KMS-11 (cell line): ENCODE data around the gene SND1.

Experiments used
- H2AFZ ChIP-seq: fragments of 200-600 bp; sonication (generic); 2 replicates; pipeline ENCODE4 v1.6.1; 2016; ENCODE audit warnings: antibody characterized with exemption, mixed run types, low read depth
- H3K27ac ChIP-seq: fragments of 200-600 bp; sonication (generic); 2 replicates; pipeline ENCODE4 v1.6.1; 2016; ENCODE audit warnings: mild to moderate bottlenecking, mixed run types
- H3K27me3 ChIP-seq: fragments of 200-600 bp; sonication (generic); 2 replicates; pipeline ENCODE4 v1.6.1; 2017; ENCODE audit warnings: mild to moderate bottlenecking, low read depth, mixed run types, moderate library complexity; ENCODE audit not compliant: insufficient read depth
- H3K36me3 ChIP-seq: fragments of 200-600 bp; sonication (generic); 2 replicates; pipeline ENCODE4 v1.6.1; 2017; ENCODE audit warnings: mild to moderate bottlenecking, mixed run types; ENCODE audit not compliant: insufficient read depth
- H3K4me1 ChIP-seq: fragments of 200-600 bp; sonication (generic); 2 replicates; pipeline ENCODE4 v1.6.1; 2016; ENCODE audit warnings: mild to moderate bottlenecking, low read depth, mixed run types; ENCODE audit not compliant: poor library complexity, severe bottlenecking
- H3K4me2 ChIP-seq: fragments of 200-600 bp; sonication (generic); 2 replicates; pipeline ENCODE4 v1.7.0; 2016; ENCODE audit warnings: mild to moderate bottlenecking, mixed run types
- H3K4me3 ChIP-seq: fragments of 200-600 bp; sonication (generic); IDR thresholded peaks from 2 replicates; pipeline ENCODE4 v1.6.1; 2017; ENCODE audit warnings: low read depth, low read length, mixed read lengths; ENCODE audit not compliant: insufficient read depth
- H3K79me2 ChIP-seq: fragments of 200-600 bp; sonication (generic); 2 replicates; pipeline ENCODE4 v1.6.1; 2016; ENCODE audit warnings: low read depth, mixed run types; ENCODE audit not compliant: insufficient read depth
- H3K9ac ChIP-seq: fragments of 200-600 bp; sonication (generic); 2 replicates; pipeline ENCODE4 v1.6.1; 2016; ENCODE audit warnings: mild to moderate bottlenecking, mixed run types
- H4K20me1 ChIP-seq: fragments of 200-600 bp; sonication (generic); 2 replicates; pipeline ENCODE4 v1.6.1; 2016; ENCODE audit warnings: mild to moderate bottlenecking, mixed run types; ENCODE audit not compliant: insufficient read depth
- CTCF ChIP-seq: fragments of 200-600 bp; sonication (generic); conservative IDR thresholded peaks from 2 replicates; pipeline ENCODE4 v1.6.1; 2017; ENCODE audit warnings: low read depth, mild to moderate bottlenecking, antibody characterized with exemption, low read length, moderate library complexity, mixed read lengths

Gene SND1

GRCh38 chr7:127863082-127863481 lies 211.1 kb downstream of the SND1 start:
- Histone ChIP-seq H3K27ac (no peak overlapping the region), H3K4me3 (no peak overlapping the region), H3K4me2 (no peak overlapping the region), H3K9ac (no peak overlapping the region), H3K27me3 (no peaks in the 10 kb centered on the region), H4K20me1 (peaks cover 15% of the 10 kb centered on the region; the same call in 1 of the 2 replicates), H3K4me1 (peaks cover 46% of the 10 kb centered on the region), H2AFZ (no peak overlapping the region), H3K79me2 (peaks cover 12% of the 10 kb centered on the region; the same call in 1 of the 2 replicates), H3K36me3 (no peaks in the 10 kb centered on the region)
- TF ChIP-seq CTCF: no peak

GRCh38 chr7:127865466-127865865 lies 213.5 kb downstream of the SND1 start:
- H3K9ac ChIP-seq: no peak overlapping the region
- peaks cover 12% of the 10 kb centered on the region; the same call in 1 of the 2 replicates for H3K79me2 ChIP-seq
- H3K36me3 ChIP-seq: no peaks in the 10 kb centered on the region
- H3K27me3 ChIP-seq: no peaks in the 10 kb centered on the region
- H4K20me1 ChIP-seq: 0 out of 2 replicates have a peak, but pooled peaks cover 2% of the 10 kb centered on the region
- peaks cover 22% of the 10 kb centered on the region for H3K4me1 ChIP-seq
- TF ChIP-seq CTCF: no peak
- no peak overlapping the region for H3K4me3 ChIP-seq
- no peak overlapping the region for H2AFZ ChIP-seq
- no peak overlapping the region for H3K4me2 ChIP-seq
- H3K27ac ChIP-seq: no peak overlapping the region

- peaks cover 7% of the 10 kb centered on the region; the same call in 1 of the 2 replicates for H4K20me1 ChIP-seq
- H3K4me3 ChIP-seq: no peak overlapping the region
- peaks cover 24% of the 10 kb centered on the region; the same call in 1 of the 2 replicates for H3K79me2 ChIP-seq
- TF ChIP-seq CTCF: no peak
- H3K27me3 ChIP-seq: no peaks in the 10 kb centered on the region
- H2AFZ ChIP-seq: no peak overlapping the region
- no peak overlapping the region for H3K9ac ChIP-seq
- H3K36me3 ChIP-seq: no peaks in the 10 kb centered on the region
- peaks cover 8% of the 10 kb centered on the region for H3K4me1 ChIP-seq
- no peak overlapping the region for H3K4me2 ChIP-seq
- no peak overlapping the region for H3K27ac ChIP-seq
Observed at GRCh38 chr7:127870231-127870907, 218.4 kb downstream of the SND1 start.

- H3K4me1 ChIP-seq: no peaks in the 10 kb centered on the region
- no peak for TF ChIP-seq CTCF
- H3K79me2 ChIP-seq: peaks cover 24% of the 10 kb centered on the region; the same call in 1 of the 2 replicates
Observed at GRCh38 chr7:127871226-127871625, 219.2 kb downstream of the SND1 start.

More at GRCh38 chr7:127871226-127871625, 219.2 kb downstream of the SND1 start:
- Histone ChIP-seq H3K4me2 (no peak overlapping the region), H3K9ac (no peak overlapping the region), H3K27me3 (no peaks in the 10 kb centered on the region), H4K20me1 (peaks cover 15% of the 10 kb centered on the region; the same call in 1 of the 2 replicates), H3K36me3 (no peaks in the 10 kb centered on the region), H3K27ac (no peak overlapping the region), H3K4me3 (no peak overlapping the region), H2AFZ (no peak overlapping the region)
